ENCODE data around the gene ASPDH.
A peak's percentile ranks its signal among the peaks of the same experiment; 100 is the strongest.

The ASPDH gene

GRCh38 chr19:50480281-50481111, 33.2 kb downstream of the ASPDH start:
- no peaks in the 10 kb centered on the region for H3K9me3 ChIP-seq
- peaks cover 9% of the 10 kb centered on the region for H3K36me3 ChIP-seq
- no peak for DNase-seq
- H3K4me1 ChIP-seq, result no peaks in the 10 kb centered on the region; the same call in 1 of the 2 replicates
- no peak overlapping the region for H3K4me3 ChIP-seq (ENCODE audit: low read depth, low read length)
- TF ChIP-seq, protein P1, sequence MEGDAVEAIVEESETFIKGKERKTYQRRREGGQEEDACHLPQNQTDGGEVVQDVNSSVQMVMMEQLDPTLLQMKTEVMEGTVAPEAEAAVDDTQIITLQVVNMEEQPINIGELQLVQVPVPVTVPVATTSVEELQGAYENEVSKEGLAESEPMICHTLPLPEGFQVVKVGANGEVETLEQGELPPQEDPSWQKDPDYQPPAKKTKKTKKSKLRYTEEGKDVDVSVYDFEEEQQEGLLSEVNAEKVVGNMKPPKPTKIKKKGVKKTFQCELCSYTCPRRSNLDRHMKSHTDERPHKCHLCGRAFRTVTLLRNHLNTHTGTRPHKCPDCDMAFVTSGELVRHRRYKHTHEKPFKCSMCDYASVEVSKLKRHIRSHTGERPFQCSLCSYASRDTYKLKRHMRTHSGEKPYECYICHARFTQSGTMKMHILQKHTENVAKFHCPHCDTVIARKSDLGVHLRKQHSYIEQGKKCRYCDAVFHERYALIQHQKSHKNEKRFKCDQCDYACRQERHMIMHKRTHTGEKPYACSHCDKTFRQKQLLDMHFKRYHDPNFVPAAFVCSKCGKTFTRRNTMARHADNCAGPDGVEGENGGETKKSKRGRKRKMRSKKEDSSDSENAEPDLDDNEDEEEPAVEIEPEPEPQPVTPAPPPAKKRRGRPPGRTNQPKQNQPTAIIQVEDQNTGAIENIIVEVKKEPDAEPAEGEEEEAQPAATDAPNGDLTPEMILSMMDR (IDR thresholded peaks at IDR 0.05; ENCODE audit: low read depth, low read length), result no peak
- H3K27me3 ChIP-seq, result no peaks in the 10 kb centered on the region

- DNase-seq, result no peak
- Histone ChIP-seq H3K4me3 (ENCODE audit: low read depth, low read length) (no peak overlapping the region), H3K9me3 (no peaks in the 10 kb centered on the region), H3K4me1 (no peaks in the 10 kb centered on the region; the same call in 1 of the 2 replicates), H3K27me3 (no peaks in the 10 kb centered on the region), H3K36me3 (peaks cover 9% of the 10 kb centered on the region)
- TF ChIP-seq, protein P1 (IDR thresholded peaks at IDR 0.05; ENCODE audit: low read depth, low read length), result no peak
Observed at GRCh38 chr19:50479761-50480251, 33.9 kb downstream of the ASPDH start.

DNA sequence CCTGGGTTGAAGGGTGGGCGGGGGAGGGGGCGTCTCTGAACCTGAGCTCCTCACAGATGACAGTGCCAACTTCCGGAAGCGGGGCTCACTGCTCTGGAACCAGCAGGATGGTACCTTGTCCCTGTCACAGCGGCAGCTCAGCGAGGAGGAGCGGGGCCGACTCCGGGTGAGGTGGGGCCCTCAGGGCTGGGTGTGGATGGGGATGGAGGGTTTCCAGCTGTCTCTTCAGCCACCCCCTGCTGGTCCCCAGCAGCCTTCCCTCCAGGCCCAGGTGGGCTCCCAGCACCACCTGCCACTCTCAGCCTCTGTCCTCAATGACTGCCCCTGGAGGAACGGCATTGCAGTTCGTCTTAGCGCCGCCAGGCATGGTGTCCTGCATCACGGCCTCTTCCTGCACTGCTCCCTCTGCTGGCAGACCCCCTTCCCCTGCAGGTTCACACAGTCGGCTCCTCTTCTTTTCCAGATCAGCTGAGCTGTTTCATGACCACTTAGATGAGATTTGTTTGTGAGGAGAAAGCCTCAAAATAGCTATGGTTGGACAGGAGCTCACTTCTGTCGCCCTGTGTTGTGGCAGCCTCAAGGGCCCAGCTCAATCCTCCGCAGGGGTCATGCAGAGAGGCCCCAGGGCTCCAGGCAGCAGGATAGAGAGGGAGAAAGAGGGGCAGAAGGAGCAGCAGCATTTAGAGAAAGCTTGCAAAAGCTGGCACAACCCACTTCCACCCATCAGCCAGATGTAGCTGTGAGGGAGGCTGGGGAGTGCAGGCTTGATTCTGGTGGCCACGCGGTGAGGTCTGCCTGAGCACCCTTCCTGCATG, 34.6 kb downstream of the ASPDH start:
- TF ChIP-seq, protein P1 (IDR thresholded peaks at IDR 0.05; ENCODE audit: low read depth, low read length), result peak; percentile 92
- Histone ChIP-seq H3K36me3 (peaks cover 9% of the 10 kb centered on the region), H3K27me3 (no peaks in the 10 kb centered on the region), H3K4me3 (ENCODE audit: low read depth, low read length) (no peak overlapping the region), H3K4me1 (no peaks in the 10 kb centered on the region; the same call in 1 of the 2 replicates), H3K9me3 (no peaks in the 10 kb centered on the region)
- DNase-seq, result peak; percentile 81

DNA sequence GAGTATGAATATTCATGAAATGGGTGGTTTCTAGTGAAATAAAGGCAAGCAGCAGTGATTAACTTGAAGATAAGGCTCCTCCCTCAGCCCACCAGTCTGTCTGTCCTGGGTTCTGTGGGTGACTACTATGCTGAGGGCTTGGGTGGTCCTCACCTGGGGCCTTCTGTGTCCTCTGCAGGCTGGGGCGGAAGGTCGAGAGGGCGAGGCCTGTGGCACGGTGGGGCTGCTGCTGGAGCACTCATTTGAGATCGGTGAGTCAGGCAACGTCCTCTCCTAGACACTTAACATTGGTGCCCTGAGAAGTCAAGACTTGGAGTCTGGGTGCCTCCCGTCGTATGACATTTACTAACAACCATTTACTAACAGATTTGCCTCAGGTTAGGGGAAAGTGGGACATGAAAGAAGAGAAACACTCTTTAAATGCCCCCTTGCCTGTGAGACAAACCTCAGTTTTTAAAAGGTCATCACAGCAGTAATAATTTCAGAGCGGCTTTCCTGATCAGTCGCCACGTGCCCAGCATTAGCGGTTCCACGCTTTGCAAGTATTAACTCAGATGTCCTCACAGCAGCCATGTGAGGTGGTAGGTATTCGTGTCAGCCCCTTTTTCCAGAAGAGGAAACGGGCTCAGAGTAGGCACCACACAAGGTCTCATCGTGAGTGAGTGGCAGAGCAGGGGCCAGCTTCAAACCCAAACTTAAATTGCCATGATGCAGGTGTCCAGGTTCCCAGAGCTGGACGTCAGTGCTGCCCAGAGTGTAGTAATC, 35.8 kb downstream of the ASPDH start:
- H3K4me3 ChIP-seq (ENCODE audit: low read depth, low read length), result no peak overlapping the region
- no peak for DNase-seq

DNA sequence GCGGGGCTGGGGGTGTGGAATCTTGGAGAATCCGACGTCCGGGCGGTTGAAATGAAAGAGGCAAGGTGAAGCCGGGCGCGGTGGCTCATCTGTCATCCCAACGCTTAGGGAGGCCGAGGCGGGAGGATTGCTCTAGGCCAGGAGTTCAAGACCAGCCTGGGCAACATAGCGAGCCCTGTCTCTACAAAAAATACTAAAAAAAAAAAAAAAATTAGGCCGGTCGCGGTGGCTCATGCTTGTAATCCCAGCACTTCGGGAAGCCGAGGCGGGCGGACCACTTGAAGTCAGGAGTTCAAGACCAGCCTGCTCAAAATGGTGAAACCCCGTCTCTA, 36.8 kb downstream of the ASPDH start:
- H3K9me3 ChIP-seq, result no peaks in the 10 kb centered on the region
- H3K27me3 ChIP-seq, result no peaks in the 10 kb centered on the region
- no peaks in the 10 kb centered on the region; the same call in 1 of the 2 replicates for H3K4me1 ChIP-seq
- TF ChIP-seq, protein P1 (IDR thresholded peaks at IDR 0.05; ENCODE audit: low read depth, low read length), result no peak
- DNase-seq, result no peak
- peaks cover 9% of the 10 kb centered on the region for H3K36me3 ChIP-seq
- H3K4me3 ChIP-seq (ENCODE audit: low read depth, low read length), result peak overlapping the region; percentile 85

More for the DNA sequence above, 35.8 kb downstream of the ASPDH start:
- peaks cover 9% of the 10 kb centered on the region for H3K36me3 ChIP-seq
- TF ChIP-seq, protein P1 (IDR thresholded peaks at IDR 0.05; ENCODE audit: low read depth, low read length), result no peak
- no peaks in the 10 kb centered on the region; the same call in 1 of the 2 replicates for H3K4me1 ChIP-seq
- no peaks in the 10 kb centered on the region for H3K27me3 ChIP-seq
- H3K9me3 ChIP-seq, result no peaks in the 10 kb centered on the region
